Natural killer cell treated with Interleukin-12 subunit alpha and Interleukin-12 subunit beta and Interleukin-15 and Interleukin-18, amount 100 ng/mL, for 72 hours (primary cell): ENCODE measurements around the gene ALKBH3. TPM values are rescaled to one million over a fixed set of nuclear protein-coding genes. Genes with fewer than 3 reads are reported as not detected.

Source experiments
- ATAC-seq, 2 donors: fragments of 150-1000 bp; cut with Tn5 transposase in 1 of 2; sonication (Bioruptor Pico), chemical (Tn5 transposase) in 1 of 2; 2 replicates each; pipeline ENCODE4 v1.10.0; 2021
- DNase-seq: peaks from one replicate; pipeline ENCODE4 v3.0.0; 2022; ENCODE audit warnings: low spot score
- H3K27ac Mint-ChIP-seq, 2 donors: 1 replicate in 1 of 2; 2 replicates in 1 of 2; pipeline ENCODE4 v1.8.0; 2022; ENCODE audit warnings: mixed read lengths in 2 of 2, mild to moderate bottlenecking in 1 of 2, moderate library complexity in 1 of 2
- H3K27me3 Mint-ChIP-seq, 2 donors: 1 replicate in 1 of 2; 2 replicates in 1 of 2; pipeline ENCODE4 v1.8.0; 2022; ENCODE audit warnings: mixed read lengths in 2 of 2
- H3K36me3 Mint-ChIP-seq: one replicate; pipeline ENCODE4 v1.8.0; 2022; ENCODE audit warnings: mixed read lengths
- H3K4me1 Mint-ChIP-seq, 2 donors: 1 replicate in 1 of 2; 2 replicates in 1 of 2; pipeline ENCODE4 v1.8.0; 2022; ENCODE audit warnings: low read depth in 2 of 2, mixed read lengths in 2 of 2, mild to moderate bottlenecking in 1 of 2
- H3K4me3 Mint-ChIP-seq: one replicate; pipeline ENCODE4 v1.8.0; 2022; ENCODE audit warnings: mixed read lengths
- H3K9me3 Mint-ChIP-seq: 2 replicates; pipeline ENCODE4 v1.8.0; 2022; ENCODE audit warnings: mixed read lengths
- total RNA-seq, 2 donors: library from RNA; stranded (reverse); gene quantifications; one replicate each; pipeline ENCODE4 v1.2.3, GENCODE V29; 2022

The ALKBH3 gene
- total RNA-seq, 2 donors from 2014 or later: 38.7 to 53.7 TPM

GRCh38 chr11:43930868-43931716 is 50.5 kb downstream of the ALKBH3 start:
- H3K4me1 Mint-ChIP-seq: peaks cover 11 to 13% of the 10 kb centered on the region in 2 donors
- no peaks in the 10 kb centered on the region for H3K36me3 Mint-ChIP-seq
- ATAC-seq (no peak), DNase-seq (no peak)
- H3K27ac Mint-ChIP-seq: peak overlapping the region in 1 of 2 donors; percentile 50
- no peak overlapping the region for H3K4me3 Mint-ChIP-seq
- peaks cover 0 to 2% of the 10 kb centered on the region in 2 donors for H3K27me3 Mint-ChIP-seq
- no peaks in the 10 kb centered on the region for H3K9me3 Mint-ChIP-seq

GRCh38 chr11:43931717-43932039 is 51.0 kb downstream of the ALKBH3 start:
- Mint-ChIP-seq H3K4me3 (no peak overlapping the region), H3K36me3 (no peaks in the 10 kb centered on the region), H3K27me3 (peaks cover 0 to 2% of the 10 kb centered on the region in 2 donors), H3K27ac (no peak overlapping the region), H3K4me1 (peaks cover 11 to 13% of the 10 kb centered on the region in 2 donors), H3K9me3 (no peaks in the 10 kb centered on the region)
- ATAC-seq (no peak), DNase-seq (no peak)

GRCh38 chr11:43933226-43933607 is 52.6 kb downstream of the ALKBH3 start:
- ATAC-seq: no peak
- Mint-ChIP-seq H3K27ac (no peak overlapping the region), H3K27me3 (peaks cover 0 to 9% of the 10 kb centered on the region in 2 donors), H3K4me3 (no peak overlapping the region), H3K36me3 (no peaks in the 10 kb centered on the region), H3K9me3 (no peaks in the 10 kb centered on the region), H3K4me1 (peaks cover 11 to 14% of the 10 kb centered on the region in 2 donors)
- DNase-seq: no peak

GRCh38 chr11:43933608-43934551 is 53.2 kb downstream of the ALKBH3 start:
- Mint-ChIP-seq H3K4me1 (peaks cover 11 to 16% of the 10 kb centered on the region in 2 donors), H3K27me3 (peaks cover under 1 to 10% of the 10 kb centered on the region in 2 donors), H3K36me3 (no peaks in the 10 kb centered on the region), H3K4me3 (no peak overlapping the region), H3K27ac (no peak overlapping the region), H3K9me3 (no peaks in the 10 kb centered on the region)
- DNase-seq (no peak), ATAC-seq (no peak)

- Mint-ChIP-seq H3K36me3 (no peaks in the 10 kb centered on the region), H3K27me3 (peaks cover 9 to 14% of the 10 kb centered on the region in 2 donors), H3K27ac (no peak overlapping the region), H3K4me1 (peaks cover 11 to 13% of the 10 kb centered on the region in 2 donors), H3K4me3 (no peak overlapping the region), H3K9me3 (no peaks in the 10 kb centered on the region)
- ATAC-seq (peak in 1 of 2 donors; percentile 17), DNase-seq (no peak)
These were observed 54.2 kb downstream of the ALKBH3 start for GRCh38 chr11:43934601-43935423.

- Mint-ChIP-seq H3K27ac (no peak overlapping the region), H3K9me3 (no peaks in the 10 kb centered on the region), H3K4me1 (peaks cover 7 to 8% of the 10 kb centered on the region in 2 donors), H3K27me3 (peaks cover 10 to 15% of the 10 kb centered on the region in 2 donors), H3K36me3 (no peaks in the 10 kb centered on the region), H3K4me3 (no peak overlapping the region)
- no peak for DNase-seq
- no peak for ATAC-seq
These were observed 54.9 kb downstream of the ALKBH3 start for GRCh38 chr11:43935424-43935979.

GRCh38 chr11:43936076-43936475 is 55.4 kb downstream of the ALKBH3 start:
- Mint-ChIP-seq H3K36me3 (no peaks in the 10 kb centered on the region), H3K4me1 (peaks cover 2 to 5% of the 10 kb centered on the region in 2 donors), H3K27me3 (peaks cover 15 to 20% of the 10 kb centered on the region in 2 donors), H3K4me3 (no peak overlapping the region), H3K27ac (no peak overlapping the region), H3K9me3 (no peaks in the 10 kb centered on the region)
- DNase-seq (no peak), ATAC-seq (no peak)

- Mint-ChIP-seq H3K27me3 (peaks cover 25% of the 10 kb centered on the region in 2 donors), H3K27ac (peak overlapping the region in 1 of 2 donors; percentile 37), H3K36me3 (no peaks in the 10 kb centered on the region), H3K9me3 (no peaks in the 10 kb centered on the region), H3K4me3 (no peak overlapping the region), H3K4me1 (peaks cover 6 to 8% of the 10 kb centered on the region in 2 donors)
- DNase-seq (no peak), ATAC-seq (no peak)
These were observed 57.1 kb downstream of the ALKBH3 start for GRCh38 chr11:43937434-43938411.

GRCh38 chr11:43941257-43941994 is 60.8 kb downstream of the ALKBH3 start:
- DNase-seq: no peak
- no peak for ATAC-seq
- Mint-ChIP-seq H3K4me3 (peak overlapping the region; percentile 90), H3K27me3 (peaks cover 34 to 51% of the 10 kb centered on the region in 2 donors), H3K36me3 (no peaks in the 10 kb centered on the region), H3K27ac (peak overlapping the region in 1 of 2 donors; percentile 46), H3K9me3 (no peaks in the 10 kb centered on the region), H3K4me1 (peaks cover 15 to 20% of the 10 kb centered on the region in 2 donors)

GRCh38 chr11:43942662-43943371 is 62.2 kb downstream of the ALKBH3 start:
- Mint-ChIP-seq H3K27ac (no peak overlapping the region), H3K9me3 (no peaks in the 10 kb centered on the region), H3K4me1 (peaks cover 15 to 20% of the 10 kb centered on the region in 2 donors), H3K27me3 (peaks cover 38 to 65% of the 10 kb centered on the region in 2 donors), H3K4me3 (peak overlapping the region; percentile 93), H3K36me3 (no peaks in the 10 kb centered on the region)
- ATAC-seq: peak; percentile 34 to 35
- DNase-seq: no peak

GRCh38 chr11:43943372-43943930 is 62.8 kb downstream of the ALKBH3 start:
- peaks cover 37 to 66% of the 10 kb centered on the region in 2 donors for H3K27me3 Mint-ChIP-seq
- peak overlapping the region; percentile 93 for H3K4me3 Mint-ChIP-seq
- H3K36me3 Mint-ChIP-seq: no peaks in the 10 kb centered on the region
- no peaks in the 10 kb centered on the region for H3K9me3 Mint-ChIP-seq
- peak overlapping the region in 1 of 2 donors; percentile 73 for H3K27ac Mint-ChIP-seq
- peaks cover 15 to 17% of the 10 kb centered on the region in 2 donors for H3K4me1 Mint-ChIP-seq
- no peak for DNase-seq
- ATAC-seq: no peak
